Brain microvascular endothelial cell (primary cell): ENCODE measurements around the gene C1orf35.

ENCODE experiments used
- DNase-seq: peaks from one replicate; pipeline ENCODE4 v3.0.0-alpha.2; 2020
- H3K27ac ChIP-seq: fragments of 250-450 bp; sonication (Bioruptor Pico); 2 replicates; pipeline ENCODE4 v1.5.1; 2020; ENCODE audit warnings: mild to moderate bottlenecking, moderate library complexity
- H3K27me3 ChIP-seq: fragments of 250-450 bp; sonication (Bioruptor Pico); replicated peaks from 2 replicates; pipeline ENCODE4 v1.5.1; 2020; ENCODE audit warnings: mild to moderate bottlenecking
- H3K36me3 ChIP-seq: fragments of 250-450 bp; sonication (Bioruptor Pico); replicated peaks from 2 replicates; pipeline ENCODE4 v1.5.1; 2020; ENCODE audit warnings: mild to moderate bottlenecking
- H3K4me3 ChIP-seq: 2 replicates; pipeline ENCODE4 v1.5.1; 2011; ENCODE audit warnings: low read depth, mild to moderate bottlenecking, control low read depth, low read length, moderate library complexity
- in situ Hi-C: cut with HindIII; loops from 2 replicates; pipeline ENCODE4 v1.10.0; 2017; ENCODE audit warnings: low sequenced_read_pairs, low pct_ligation_motif_present
- TF ChIP-seq, protein P1 (sequence below): IDR thresholded peaks from 2 replicates; pipeline ENCODE4 v1.5.1; 2011; ENCODE audit warnings: low read depth, mild to moderate bottlenecking, moderate library complexity, low read length, control low read depth, inconsistent platforms; ENCODE audit errors: missing control alignments

C1orf35 gene

DNA sequence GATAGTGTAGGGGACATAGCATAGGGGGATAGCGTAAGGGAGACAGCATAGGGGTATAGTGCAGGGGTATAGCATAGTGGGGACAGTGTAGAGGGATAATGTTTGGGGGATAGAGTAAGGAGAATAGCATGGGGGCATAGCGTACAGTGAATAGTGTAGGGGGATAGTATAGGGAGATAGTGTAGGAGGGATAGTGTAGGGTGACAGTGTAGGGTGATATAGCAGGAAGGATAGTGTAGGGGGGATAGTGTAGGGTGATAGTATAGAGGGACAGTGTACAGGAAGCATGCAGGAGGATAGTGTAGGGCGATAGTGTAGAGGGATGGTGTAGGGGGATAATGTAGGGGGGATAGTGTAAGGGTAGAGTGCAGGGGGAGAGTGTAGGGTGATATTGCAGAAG, 32.3 kb downstream of the C1orf35 start:
- Histone ChIP-seq H3K36me3 (no peaks in the 10 kb centered on the region), H3K27ac (no peak overlapping the region), H3K4me3 (no peak overlapping the region), H3K27me3 (peaks cover 6% of the 10 kb centered on the region)
- in situ Hi-C loops, result no loop called here
- TF ChIP-seq, protein P1, sequence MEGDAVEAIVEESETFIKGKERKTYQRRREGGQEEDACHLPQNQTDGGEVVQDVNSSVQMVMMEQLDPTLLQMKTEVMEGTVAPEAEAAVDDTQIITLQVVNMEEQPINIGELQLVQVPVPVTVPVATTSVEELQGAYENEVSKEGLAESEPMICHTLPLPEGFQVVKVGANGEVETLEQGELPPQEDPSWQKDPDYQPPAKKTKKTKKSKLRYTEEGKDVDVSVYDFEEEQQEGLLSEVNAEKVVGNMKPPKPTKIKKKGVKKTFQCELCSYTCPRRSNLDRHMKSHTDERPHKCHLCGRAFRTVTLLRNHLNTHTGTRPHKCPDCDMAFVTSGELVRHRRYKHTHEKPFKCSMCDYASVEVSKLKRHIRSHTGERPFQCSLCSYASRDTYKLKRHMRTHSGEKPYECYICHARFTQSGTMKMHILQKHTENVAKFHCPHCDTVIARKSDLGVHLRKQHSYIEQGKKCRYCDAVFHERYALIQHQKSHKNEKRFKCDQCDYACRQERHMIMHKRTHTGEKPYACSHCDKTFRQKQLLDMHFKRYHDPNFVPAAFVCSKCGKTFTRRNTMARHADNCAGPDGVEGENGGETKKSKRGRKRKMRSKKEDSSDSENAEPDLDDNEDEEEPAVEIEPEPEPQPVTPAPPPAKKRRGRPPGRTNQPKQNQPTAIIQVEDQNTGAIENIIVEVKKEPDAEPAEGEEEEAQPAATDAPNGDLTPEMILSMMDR, result no peak
- no peak for DNase-seq

DNA sequence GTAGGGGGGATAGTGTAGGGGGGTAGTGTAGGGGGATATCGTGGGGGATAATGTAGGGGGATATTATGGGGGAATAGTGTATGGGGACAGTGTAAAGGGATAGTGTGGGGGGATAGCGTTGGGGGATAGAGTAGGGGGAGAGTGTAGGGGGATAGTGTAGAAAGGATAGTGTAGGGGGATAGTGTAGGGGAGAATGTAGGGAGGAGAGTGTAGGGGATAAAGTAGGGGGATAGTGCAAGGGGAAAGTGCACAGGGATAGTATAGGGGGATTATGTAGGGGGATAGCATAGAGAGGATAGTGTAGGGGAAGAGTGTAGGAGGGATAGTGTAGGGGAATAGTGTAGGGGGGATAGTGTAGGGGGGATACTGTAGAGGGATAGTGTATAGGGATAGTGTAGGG, 33.0 kb downstream of the C1orf35 start:
- DNase-seq, result no peak
- Histone ChIP-seq H3K36me3 (no peaks in the 10 kb centered on the region), H3K4me3 (no peak overlapping the region), H3K27me3 (peaks cover 6% of the 10 kb centered on the region), H3K27ac (no peak overlapping the region)
- in situ Hi-C loops, result no loop called here
- TF ChIP-seq, protein P1, result no peak

DNA sequence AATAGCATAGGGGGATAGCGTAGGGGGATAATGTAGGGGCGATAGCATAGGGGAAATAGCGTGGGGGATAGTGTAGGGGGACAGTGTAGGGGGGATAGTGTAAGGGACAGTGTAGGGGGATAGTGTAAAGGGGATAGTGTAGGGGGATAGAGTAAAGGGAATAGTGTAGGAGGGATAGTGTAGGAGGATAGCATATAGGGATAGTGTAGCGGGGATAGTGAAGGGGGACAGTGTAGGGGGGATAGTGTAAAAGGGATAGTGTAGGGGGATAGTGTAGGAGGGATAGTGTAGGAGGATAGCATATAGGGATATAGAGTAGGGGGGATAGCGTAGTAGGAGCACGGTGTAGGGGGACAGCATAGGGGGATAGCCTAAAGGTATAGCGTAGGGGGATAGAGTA, 34.8 kb downstream of the C1orf35 start:
- in situ Hi-C loops, result no loop called here
- DNase-seq, result no peak
- Histone ChIP-seq H3K36me3 (no peaks in the 10 kb centered on the region), H3K4me3 (no peak overlapping the region), H3K27me3 (peaks cover 6% of the 10 kb centered on the region), H3K27ac (no peak overlapping the region)
- TF ChIP-seq, protein P1, result no peak

DNA sequence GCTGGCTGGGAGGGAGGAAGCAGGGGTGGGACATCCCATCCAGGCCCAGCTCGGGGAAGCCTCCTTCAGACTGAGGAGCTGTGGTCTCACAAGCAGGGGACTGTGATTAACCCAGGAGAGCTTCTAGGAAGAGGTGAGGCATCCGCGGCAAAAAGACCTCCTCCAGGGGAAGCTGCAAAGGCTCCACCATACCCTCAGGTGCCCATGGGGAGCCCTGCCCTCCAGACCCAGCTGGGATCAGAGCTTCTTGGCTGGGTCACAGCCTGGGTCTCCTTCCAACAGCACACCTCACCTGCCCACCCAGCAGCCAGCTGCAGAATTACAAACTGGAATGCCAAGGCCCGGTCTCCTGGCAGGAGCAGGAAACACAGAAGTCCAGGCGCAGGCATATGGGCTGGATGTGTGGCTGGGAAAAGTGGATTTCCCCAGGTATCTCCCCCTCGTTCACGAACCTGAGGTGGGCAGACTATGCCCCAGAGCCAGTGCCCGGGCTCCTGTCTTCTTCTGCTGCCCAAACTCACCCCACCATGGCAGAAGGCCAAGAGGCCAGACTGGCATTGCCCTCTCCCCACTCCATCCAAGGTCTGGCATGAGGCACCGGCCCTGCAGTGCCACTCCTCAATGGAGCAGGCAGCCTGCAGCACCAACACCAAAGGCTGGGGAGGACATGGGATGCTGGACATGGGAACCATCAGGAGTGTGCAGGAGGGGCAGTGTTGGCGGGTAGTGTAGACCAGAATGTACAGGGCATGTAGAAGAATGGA, 36.1 kb downstream of the C1orf35 start:
- H3K27ac ChIP-seq, result no peak overlapping the region
- no peaks in the 10 kb centered on the region for H3K36me3 ChIP-seq
- TF ChIP-seq, protein P1, result no peak
- DNase-seq, result no peak
- in situ Hi-C loops, result no loop called here
- H3K4me3 ChIP-seq, result no peak overlapping the region
- peaks cover 6% of the 10 kb centered on the region for H3K27me3 ChIP-seq

DNA sequence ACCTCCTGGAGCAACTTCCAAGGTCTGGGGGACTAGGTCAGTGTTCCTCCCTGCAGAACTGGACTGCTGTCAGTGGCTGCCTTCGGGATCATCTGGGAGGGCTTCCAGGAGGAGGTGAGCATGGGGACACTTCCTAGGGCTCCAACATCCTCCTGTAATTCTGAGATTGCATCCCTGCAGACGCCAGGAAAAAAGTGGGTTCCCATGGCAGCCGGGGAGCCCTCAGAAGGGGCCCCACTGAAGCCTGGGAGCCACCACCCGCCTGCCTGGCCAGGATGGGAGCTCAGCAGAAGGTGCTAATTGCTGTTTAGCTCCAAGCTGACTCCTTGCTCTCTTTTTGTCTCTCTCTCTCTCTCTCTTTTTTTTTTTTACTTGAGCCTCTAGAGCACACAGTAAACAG, 36.7 kb downstream of the C1orf35 start:
- in situ Hi-C loops, result no loop called here
- no peak for DNase-seq
- Histone ChIP-seq H3K36me3 (no peaks in the 10 kb centered on the region), H3K4me3 (no peak overlapping the region), H3K27me3 (peaks cover 6% of the 10 kb centered on the region), H3K27ac (no peak overlapping the region)
- TF ChIP-seq, protein P1, result no peak
